ENCODE data around the gene SLC15A2. TPM values are rescaled to one million over a fixed set of nuclear protein-coding genes. Genes with fewer than 3 reads are reported as not detected.
"Not testable (repeated sequence)": the region's sequence is repeated elsewhere in the genome, so short reads cannot be mapped to it uniquely, and the experiment has no call there.

The SLC15A2 gene
- 1.7 TPM for polyA plus RNA-seq (2012; ENCODE audit: insufficient read depth, insufficient read length)

- no peak within 1 kb of the TSS for H3K4me3 ChIP-seq (ENCODE audit: low read length)
- no peak for DNase-seq (ENCODE audit: low read depth, low spot score)
These were observed at the start of gene SLC15A2 for GRCh38 chr3:121894301-121894990. Gene SLC15A2 (plus strand): TSS chr3:121894401. CDS start chr3:121894477, 76 bp downstream.

GRCh38 chr3:121844892-121845291 lies 49.3 kb upstream of the SLC15A2 start:
- DNase-seq (ENCODE audit: low read depth, low spot score) = no peak
- H3K4me3 ChIP-seq (ENCODE audit: low read length) = no peak overlapping the region

- no peak overlapping the region for H3K4me3 ChIP-seq (ENCODE audit: low read length)
- DNase-seq (ENCODE audit: low read depth, low spot score) = no peak
These were observed 41.9 kb upstream of the SLC15A2 start for GRCh38 chr3:121852256-121852655.

- H3K4me3 ChIP-seq (ENCODE audit: low read length) = no peak overlapping the region
- peak; percentile 32 for DNase-seq (ENCODE audit: low read depth, low spot score)
These were observed 38.6 kb upstream of the SLC15A2 start for GRCh38 chr3:121855555-121855954.

- H3K4me3 ChIP-seq (ENCODE audit: low read length); DNase-seq (ENCODE audit: low read depth, low spot score): not testable (repeated sequence)
These were observed 36.4 kb upstream of the SLC15A2 start for GRCh38 chr3:121857778-121858177.

- not testable (repeated sequence) for H3K4me3 ChIP-seq (ENCODE audit: low read length); DNase-seq (ENCODE audit: low read depth, low spot score)
These were observed 31.0 kb upstream of the SLC15A2 start for GRCh38 chr3:121863247-121863646.

- DNase-seq (ENCODE audit: low read depth, low spot score) = no peak
- H3K4me3 ChIP-seq (ENCODE audit: low read length) = no peak overlapping the region
These were observed 30.4 kb upstream of the SLC15A2 start for GRCh38 chr3:121863801-121864200.

- no peak for DNase-seq (ENCODE audit: low read depth, low spot score)
- no peak overlapping the region for H3K4me3 ChIP-seq (ENCODE audit: low read length)
These were observed 24.5 kb upstream of the SLC15A2 start for GRCh38 chr3:121869736-121870135.

GRCh38 chr3:121870717-121871116 lies 23.5 kb upstream of the SLC15A2 start:
- no peak overlapping the region for H3K4me3 ChIP-seq (ENCODE audit: low read length)
- no peak for DNase-seq (ENCODE audit: low read depth, low spot score)

- no peak overlapping the region for H3K4me3 ChIP-seq (ENCODE audit: low read length)
- DNase-seq (ENCODE audit: low read depth, low spot score) = no peak
These were observed 22.8 kb upstream of the SLC15A2 start for GRCh38 chr3:121871430-121871829.

- no peak for DNase-seq (ENCODE audit: low read depth, low spot score)
- H3K4me3 ChIP-seq (ENCODE audit: low read length) = no peak overlapping the region
These were observed 15.8 kb upstream of the SLC15A2 start for GRCh38 chr3:121878411-121878810.

- peak; percentile 33 for DNase-seq (ENCODE audit: low read depth, low spot score)
- no peak overlapping the region for H3K4me3 ChIP-seq (ENCODE audit: low read length)
These were observed 10.7 kb upstream of the SLC15A2 start for GRCh38 chr3:121883507-121883906.

- no peak overlapping the region for H3K4me3 ChIP-seq (ENCODE audit: low read length)
- DNase-seq (ENCODE audit: low read depth, low spot score) = no peak
These were observed 8.8 kb upstream of the SLC15A2 start for GRCh38 chr3:121885386-121885785.

- DNase-seq (ENCODE audit: low read depth, low spot score) = no peak
- no peak overlapping the region for H3K4me3 ChIP-seq (ENCODE audit: low read length)
These were observed 920 bp downstream of the SLC15A2 start for GRCh38 chr3:121895121-121895520.

GRCh38 chr3:121895736-121896135 lies 1.5 kb downstream of the SLC15A2 start:
- no peak overlapping the region for H3K4me3 ChIP-seq (ENCODE audit: low read length)
- no peak for DNase-seq (ENCODE audit: low read depth, low spot score)

GRCh38 chr3:121896823-121897222 lies 2.6 kb downstream of the SLC15A2 start:
- no peak overlapping the region for H3K4me3 ChIP-seq (ENCODE audit: low read length)
- DNase-seq (ENCODE audit: low read depth, low spot score) = no peak

- H3K4me3 ChIP-seq (ENCODE audit: low read length) = no peak overlapping the region
- no peak for DNase-seq (ENCODE audit: low read depth, low spot score)
These were observed 3.1 kb downstream of the SLC15A2 start for GRCh38 chr3:121897296-121897695.

GRCh38 chr3:121913305-121913990 lies 19.2 kb downstream of the SLC15A2 start:
- H3K4me3 ChIP-seq (ENCODE audit: low read length) = no peak overlapping the region
- DNase-seq (ENCODE audit: low read depth, low spot score) = no peak

GRCh38 chr3:121914081-121914998 lies 20.1 kb downstream of the SLC15A2 start:
- no peak for DNase-seq (ENCODE audit: low read depth, low spot score)
- H3K4me3 ChIP-seq (ENCODE audit: low read length) = no peak overlapping the region

- no peak for DNase-seq (ENCODE audit: low read depth, low spot score)
These were observed 22.0 kb downstream of the SLC15A2 start for GRCh38 chr3:121916189-121916588.

More at GRCh38 chr3:121916189-121916588, 22.0 kb downstream of the SLC15A2 start:
- no peak overlapping the region for H3K4me3 ChIP-seq (ENCODE audit: low read length)
